ENCODE results near the gene TXLNA.
"Not testable (repeated sequence)": the region's sequence is repeated elsewhere in the genome, so short reads cannot be mapped to it uniquely, and the experiment has no call there.

TXLNA gene

DNA sequence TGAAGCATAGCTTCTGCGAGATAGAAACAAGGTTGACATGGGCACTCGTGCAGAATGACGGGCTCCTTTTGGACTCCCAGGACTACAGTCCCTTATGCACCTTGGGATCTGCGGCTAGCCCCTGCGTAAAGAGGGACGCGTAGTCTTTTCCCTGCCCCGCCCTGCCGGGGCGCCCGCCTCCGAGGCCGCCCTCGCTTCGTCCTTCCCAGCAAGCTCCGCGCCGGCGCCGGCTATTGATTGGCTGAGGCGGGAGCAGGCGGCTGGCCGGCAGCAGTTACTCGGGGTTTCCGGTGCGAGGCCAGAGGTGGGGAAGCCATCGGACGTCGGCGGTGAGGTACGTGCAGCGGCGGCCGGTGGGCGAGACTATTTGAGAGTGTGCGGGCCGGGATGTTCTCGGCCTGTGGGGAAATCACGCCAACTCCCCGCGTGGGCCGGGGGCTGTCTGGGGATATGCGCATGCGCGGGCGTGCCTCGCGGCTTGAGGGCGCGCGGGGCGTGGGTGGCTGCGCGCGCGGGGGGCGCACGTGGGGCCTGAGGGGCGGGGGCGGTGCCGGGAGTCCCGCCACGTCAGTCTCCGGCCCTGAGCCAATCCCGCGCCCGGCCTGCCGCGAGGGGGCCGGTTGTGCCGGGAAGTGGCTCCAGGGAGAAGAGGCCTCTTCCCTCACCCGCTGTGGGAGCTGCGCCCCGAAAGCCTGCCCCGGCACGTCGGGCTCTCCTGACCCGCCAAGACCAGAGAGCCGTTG, at the start of gene TXLNA:
Gene TXLNA, plus strand, starts transcription at position 233 of the 743 bp plus-strand sequence. CDS start 671 bp downstream, outside the sequence.
- peak; percentile 95 for DNase-seq (ENCODE audit: low spot score)
- H3K27ac ChIP-seq: peak within 1 kb of the TSS; percentile 98
- ChIA-PET CTCF (interaction anchor here (0.6 to 0.7 kb wide), 4 partner anchors 44 to 124 kb away, joined by 3 to 5 read pairs (median 4); no protein-coding TSS in a partner anchor), POLR2A (ENCODE audit: low non-redundant PET) (interaction anchor here (0.5 to 1.0 kb wide), 2 partner anchors 26 to 65 kb away, joined by 3 to 5 read pairs; partner anchors contain the start of gene IQCC)
- TF ChIP-seq, protein P1, sequence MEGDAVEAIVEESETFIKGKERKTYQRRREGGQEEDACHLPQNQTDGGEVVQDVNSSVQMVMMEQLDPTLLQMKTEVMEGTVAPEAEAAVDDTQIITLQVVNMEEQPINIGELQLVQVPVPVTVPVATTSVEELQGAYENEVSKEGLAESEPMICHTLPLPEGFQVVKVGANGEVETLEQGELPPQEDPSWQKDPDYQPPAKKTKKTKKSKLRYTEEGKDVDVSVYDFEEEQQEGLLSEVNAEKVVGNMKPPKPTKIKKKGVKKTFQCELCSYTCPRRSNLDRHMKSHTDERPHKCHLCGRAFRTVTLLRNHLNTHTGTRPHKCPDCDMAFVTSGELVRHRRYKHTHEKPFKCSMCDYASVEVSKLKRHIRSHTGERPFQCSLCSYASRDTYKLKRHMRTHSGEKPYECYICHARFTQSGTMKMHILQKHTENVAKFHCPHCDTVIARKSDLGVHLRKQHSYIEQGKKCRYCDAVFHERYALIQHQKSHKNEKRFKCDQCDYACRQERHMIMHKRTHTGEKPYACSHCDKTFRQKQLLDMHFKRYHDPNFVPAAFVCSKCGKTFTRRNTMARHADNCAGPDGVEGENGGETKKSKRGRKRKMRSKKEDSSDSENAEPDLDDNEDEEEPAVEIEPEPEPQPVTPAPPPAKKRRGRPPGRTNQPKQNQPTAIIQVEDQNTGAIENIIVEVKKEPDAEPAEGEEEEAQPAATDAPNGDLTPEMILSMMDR (conservative IDR thresholded peaks at IDR 0.05; ENCODE audit: low read depth): no peak

DNA sequence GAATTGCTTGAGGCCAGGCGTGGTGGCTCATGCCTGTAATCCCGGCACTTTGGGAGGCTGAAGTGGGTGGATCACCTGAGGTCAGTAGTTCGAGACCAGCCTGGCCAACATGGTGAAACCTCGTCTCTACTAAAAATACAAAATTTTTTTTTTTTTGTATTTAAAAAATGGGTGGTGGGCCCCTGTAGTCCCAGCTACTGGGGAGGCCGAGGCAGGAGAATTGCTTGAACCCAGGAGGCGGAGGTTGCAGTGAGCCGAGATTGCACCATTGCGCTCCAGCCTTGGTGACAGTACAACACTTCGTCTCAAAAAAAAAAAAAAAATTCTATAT, 45.6 kb upstream of the TXLNA start:
- peak overlapping the region; percentile 91 for H3K27ac ChIP-seq
- POLR2A ChIA-PET (ENCODE audit: low non-redundant PET); DNase-seq (ENCODE audit: low spot score): not testable (repeated sequence)
- CTCF ChIA-PET: interaction anchor here (0.6 to 0.7 kb wide), 3 partner anchors 25 to 59 kb away, joined by 3 to 4 read pairs (median 3); no protein-coding TSS in a partner anchor

DNA sequence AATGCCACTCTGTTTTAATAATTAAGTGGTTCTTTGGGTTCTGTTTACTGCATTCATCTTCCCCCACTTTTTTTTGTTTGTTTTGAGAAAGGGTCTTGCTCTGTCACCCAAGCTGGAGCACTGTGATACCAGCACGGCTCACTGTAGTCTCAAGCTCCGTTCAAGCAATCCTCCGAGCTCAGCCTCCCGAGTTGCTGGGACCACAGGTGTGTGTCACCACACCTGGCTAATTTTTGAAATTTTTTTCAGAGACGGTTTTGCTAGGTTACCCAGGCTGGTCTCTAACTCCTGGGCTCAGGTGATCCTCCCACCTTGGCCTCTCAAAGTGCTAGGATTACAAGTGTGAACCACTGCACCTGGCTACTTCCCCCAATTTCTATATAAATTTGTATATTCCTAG, 42.4 kb upstream of the TXLNA start:
- ChIA-PET POLR2A (ENCODE audit: low non-redundant PET) (no interaction called here), CTCF (no interaction called here)
- TF ChIP-seq, protein P1 (conservative IDR thresholded peaks at IDR 0.05; ENCODE audit: low read depth): no peak
- no peak for DNase-seq (ENCODE audit: low spot score)
- H3K27ac ChIP-seq: no peak overlapping the region

DNA sequence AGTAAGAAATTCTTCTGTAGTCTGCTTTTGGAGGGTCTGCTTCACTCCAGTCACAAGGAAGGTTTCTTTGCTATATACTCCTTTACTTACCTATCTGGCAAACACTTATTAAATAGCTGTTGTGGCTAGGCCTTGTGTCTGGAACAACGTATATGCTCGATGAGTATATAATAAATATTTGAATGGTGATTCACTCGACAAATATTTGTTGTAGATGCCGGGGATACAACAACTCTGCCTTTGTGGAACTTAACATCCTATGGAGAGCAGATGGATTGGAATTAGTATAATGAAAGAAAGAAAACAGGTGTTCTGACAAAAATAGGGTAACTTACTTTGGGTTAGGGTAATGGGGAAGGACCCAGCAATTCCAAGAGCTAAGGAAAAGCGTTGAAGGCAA, 40.5 kb upstream of the TXLNA start:
- CTCF ChIA-PET: interaction anchor here (1.1 kb wide), 1 partner anchor 16 kb away, joined by 3 read pairs; no protein-coding TSS in a partner anchor
- peak; percentile 66 for DNase-seq (ENCODE audit: low spot score)
- POLR2A ChIA-PET (ENCODE audit: low non-redundant PET): no interaction called here
- no peak overlapping the region for H3K27ac ChIP-seq
- TF ChIP-seq, protein P1 (conservative IDR thresholded peaks at IDR 0.05; ENCODE audit: low read depth): no peak

DNA sequence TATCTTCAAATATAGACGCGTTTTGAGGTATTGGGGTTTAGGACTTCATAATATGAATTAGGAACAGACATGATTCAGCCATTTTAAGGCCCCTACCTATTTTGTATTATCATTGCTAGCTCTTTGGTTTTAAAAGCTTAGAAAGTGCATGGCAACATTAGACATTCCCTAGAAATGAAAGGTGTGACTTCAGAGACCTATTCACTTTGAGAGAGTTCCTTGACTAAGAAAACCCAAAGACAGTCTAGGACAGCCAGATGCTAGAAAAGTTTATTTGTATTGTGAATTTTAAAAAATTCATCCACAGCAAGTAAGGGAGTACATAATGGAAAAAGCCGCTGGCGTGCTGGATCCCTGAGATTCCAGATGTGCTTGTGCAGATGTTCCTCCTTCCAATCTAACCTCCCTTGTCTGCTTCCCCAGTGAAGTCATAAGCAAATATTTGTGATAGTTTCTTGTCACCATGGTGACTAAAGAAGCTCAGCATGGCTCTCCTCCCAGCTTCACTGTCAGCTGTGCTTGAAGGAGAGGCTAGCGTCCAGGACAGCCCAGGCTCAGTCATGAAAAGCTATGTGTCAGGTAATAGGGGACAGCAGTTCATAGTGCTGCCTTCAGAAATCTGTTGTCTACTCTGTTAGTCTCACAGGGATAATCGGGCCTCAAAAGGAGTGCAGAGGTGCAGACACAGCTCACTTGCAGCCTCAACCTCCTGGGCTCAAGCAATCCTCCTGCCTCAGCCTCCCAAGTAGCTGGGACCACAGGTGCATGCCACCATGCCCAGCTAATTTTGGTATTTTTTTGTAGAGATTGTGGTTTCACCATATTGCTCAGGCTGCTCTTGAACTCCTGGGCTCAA, 36.8 kb upstream of the TXLNA start:
- TF ChIP-seq, protein P1 (conservative IDR thresholded peaks at IDR 0.05; ENCODE audit: low read depth): no peak
- DNase-seq (ENCODE audit: low spot score): peak; percentile 36

DNA sequence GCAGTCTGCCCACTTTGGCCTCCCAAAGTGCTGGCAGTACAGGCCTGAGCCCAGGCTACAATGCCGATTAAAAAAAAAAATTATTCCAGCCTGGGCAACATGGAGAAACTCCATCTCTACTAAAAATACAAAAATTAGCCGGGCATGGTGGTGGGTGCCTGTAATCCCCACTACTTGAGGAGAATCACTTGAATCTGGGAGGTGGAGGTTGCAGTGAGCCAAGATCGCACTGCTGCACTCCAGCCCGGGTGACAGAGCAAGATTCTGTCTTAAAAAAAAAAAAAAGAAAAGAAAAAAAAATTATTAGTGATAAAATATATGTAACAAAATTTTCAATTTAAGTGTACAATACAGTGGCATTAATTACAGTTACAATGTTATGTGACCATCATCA, 36.2 kb upstream of the TXLNA start:
- DNase-seq (ENCODE audit: low spot score); POLR2A ChIA-PET (ENCODE audit: low non-redundant PET); CTCF ChIA-PET: not testable (repeated sequence)
- H3K27ac ChIP-seq: peak overlapping the region; percentile 54

More for the DNA sequence above, 36.8 kb upstream of the TXLNA start:
- ChIA-PET POLR2A (ENCODE audit: low non-redundant PET) (no interaction called here), CTCF (no interaction called here)
- peak overlapping the region; percentile 54 for H3K27ac ChIP-seq

DNA sequence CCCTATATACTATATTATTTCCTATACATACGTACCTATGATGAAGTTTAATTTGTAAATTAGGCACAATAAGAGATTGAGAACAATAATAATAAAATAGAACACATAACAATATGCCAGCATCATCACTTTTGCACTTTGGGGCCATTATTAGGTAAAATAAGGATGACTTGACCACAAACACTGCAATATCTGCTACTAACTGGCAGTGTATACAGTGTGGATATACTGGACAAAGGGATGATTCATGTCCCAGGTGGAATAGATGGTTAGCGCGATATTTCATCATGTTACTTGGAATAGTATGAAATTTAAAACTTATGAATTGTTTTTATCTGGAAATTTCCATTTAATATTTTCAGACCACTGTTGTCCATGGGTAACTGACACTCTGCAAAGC, 35.4 kb upstream of the TXLNA start:
- H3K27ac ChIP-seq: no peak overlapping the region
- no peak for DNase-seq (ENCODE audit: low spot score)
- ChIA-PET CTCF (no interaction called here), POLR2A (ENCODE audit: low non-redundant PET) (no interaction called here)
- TF ChIP-seq, protein P1 (conservative IDR thresholded peaks at IDR 0.05; ENCODE audit: low read depth): no peak

DNA sequence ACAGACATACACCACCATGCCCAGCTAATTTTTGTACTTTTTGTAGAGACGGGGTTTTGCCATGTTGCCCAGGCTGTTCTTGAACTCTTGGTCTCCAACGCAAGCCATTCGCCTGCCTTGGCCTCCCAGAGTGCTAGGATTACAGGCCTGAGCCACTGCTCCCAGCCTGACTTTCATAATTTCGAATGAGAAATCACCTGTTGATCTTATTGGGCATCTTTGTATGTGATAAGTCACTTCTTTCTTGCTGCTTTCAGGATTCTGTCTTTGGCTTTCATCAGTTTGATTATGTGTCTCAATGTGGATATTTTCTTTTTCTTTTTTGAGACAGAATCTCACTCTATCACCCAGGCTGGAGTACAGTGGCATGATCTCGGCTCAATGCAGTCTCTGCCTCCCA, 31.7 kb upstream of the TXLNA start:
- DNase-seq (ENCODE audit: low spot score); POLR2A ChIA-PET (ENCODE audit: low non-redundant PET); CTCF ChIA-PET; H3K27ac ChIP-seq: not testable (repeated sequence)

Measured in RWPE1 (cell line).